Spleen (tissue), 11 donors: ENCODE measurements around the gene CRACR2A. TPM values are rescaled to one million over a fixed set of nuclear protein-coding genes. Genes with fewer than 3 reads are reported as not detected.

Experiments used
- DNase-seq: peaks from one replicate; pipeline ENCODE4 v3.0.0-alpha.2; 2020
- H3K27ac ChIP-seq, 8 donors: fragments of 200-600 bp; sonication (generic) in 7 of 8; 1 replicate in 4 of 8; 2 replicates in 4 of 8; pipeline versions ENCODE4 v1.5.0 to v1.8.0; 2016 to 2021; ENCODE audit warnings: inconsistent platforms in 4 of 8, mild to moderate bottlenecking in 4 of 8, moderate library complexity in 1 of 8
- H3K27me3 ChIP-seq, 7 donors: fragments of 200-600 bp; sonication (generic) in 6 of 7; replicated peaks in 1 of 7; 1 replicate in 4 of 7; 2 replicates in 3 of 7; pipeline versions ENCODE4 v1.5.0 to v1.8.0; 2016 to 2021; ENCODE audit warnings: inconsistent platforms in 3 of 7, mild to moderate bottlenecking in 1 of 7
- H3K36me3 ChIP-seq, 6 donors: fragments of 200-600 bp; sonication (generic) in 5 of 6; 1 replicate in 4 of 6; 2 replicates in 2 of 6; pipeline versions ENCODE4 v1.5.0 to v1.8.0; 2016 to 2021; ENCODE audit warnings: inconsistent platforms in 2 of 6
- H3K4me1 ChIP-seq, 6 donors: fragments of 200-600 bp; sonication (generic) in 5 of 6; 1 replicate in 3 of 6; 2 replicates in 3 of 6; pipeline versions ENCODE4 v1.5.0 to v1.8.0; 2016 to 2021; ENCODE audit warnings: inconsistent platforms in 3 of 6
- H3K4me3 ChIP-seq, 8 donors: fragments of 200-600 bp; sonication (generic) in 7 of 8; 1 replicate in 4 of 8; 2 replicates in 4 of 8; pipeline versions ENCODE4 v1.5.0 to v1.8.0; 2016 to 2021; ENCODE audit warnings: inconsistent platforms in 4 of 8, mild to moderate bottlenecking in 4 of 8, moderate library complexity in 2 of 8
- H3K9me3 ChIP-seq, 8 donors: fragments of 200-600 bp; sonication (generic) in 7 of 8; 1 replicate in 4 of 8; 2 replicates in 4 of 8; pipeline versions ENCODE4 v1.5.0 to v1.8.0; 2016 to 2021; ENCODE audit warnings: inconsistent platforms in 4 of 8
- POLR2A ChIP-seq, 3 donors: fragments of 450-650 bp; IDR thresholded peaks; one replicate each; pipeline ENCODE4 v1.5.1; 2017; ENCODE audit warnings: antibody characterized with exemption in 3 of 3, mild to moderate bottlenecking in 1 of 3
- POLR2AphosphoS5 ChIP-seq, 3 donors: sonication (generic); formaldehyde crosslinking; IDR thresholded peaks; one replicate each; pipeline ENCODE4 v1.5.1; 2017; ENCODE audit warnings: antibody characterized with exemption in 3 of 3
- WGBS, 5 donors: extraction: QIAGEN DNeasy Blood & Tissue Kit in 3 of 5; methylation state at CpG; one replicate each; pipeline versions ENCODE4 v1.1.5 to v1.1.7; 2013 to 2018; 5-methylcytosine and 5-hydroxymethylcytosine counted together
- intact Hi-C: fragments of 100-400 bp; cut with DNase I; formaldehyde crosslinking; loops from one replicate; pipeline ENCODE4 v1.15.0; 2023; ENCODE audit warnings: low total_unique reads
- polyA plus RNA-seq, 3 donors: library from polyadenylated mRNA; stranded (reverse); fragments of 200-250 nt; gene quantifications; one replicate each; pipeline ENCODE4 v1.2.1, GENCODE V29; 2013
- total RNA-seq, 7 donors: library from RNA; depleted of rRNA in 3 of 7; stranded (reverse); fragments of >200 nt in 3 of 7; fragmentation: NEBNext Ultra II Directional in 4 of 7; extraction: Animal tissue kit (Norgen Biotek cat#: 25700) in 4 of 7; gene quantifications; one replicate each; pipeline versions ENCODE4 v1.1.0 to v1.2.1, GENCODE V29; 2016 to 2021
- TF ChIP-seq, protein P1 (sequence below), 11 experiments: fragments of 200-600 bp in 7 of 11; fragments of 450-650 bp in 4 of 11; sonication (generic) in 4 of 11; IDR thresholded peaks in 8 of 11; conservative IDR thresholded peaks in 3 of 11; 1 replicate in 7 of 11; 2 replicates in 4 of 11; pipeline versions ENCODE4 v1.4.0 to v1.8.0; 2016 to 2021; ENCODE audit warnings: antibody characterized with exemption in 11 of 11, inconsistent platforms in 4 of 11, mild to moderate bottlenecking in 1 of 11
- donor health status: healthy with polysubstance abuse.
- donor health status: DM: no; HTN: no; CAD: no; lungs with moderate emphysema.
- donor health status: DM: no; HTN: no; CAD: no.
- donor health status: Bipolar disorder and iron deficiency.
- donor health status: healthy.
- donor health status: DM: no; HTN: no; CAD: no.
- donor health status: DM: yes; HTN: yes; CAD: no.

Gene CRACR2A
- total and polyA plus RNA-seq, 10 donors = 3.3 to 27.6 (median 21.1) TPM

DNA sequence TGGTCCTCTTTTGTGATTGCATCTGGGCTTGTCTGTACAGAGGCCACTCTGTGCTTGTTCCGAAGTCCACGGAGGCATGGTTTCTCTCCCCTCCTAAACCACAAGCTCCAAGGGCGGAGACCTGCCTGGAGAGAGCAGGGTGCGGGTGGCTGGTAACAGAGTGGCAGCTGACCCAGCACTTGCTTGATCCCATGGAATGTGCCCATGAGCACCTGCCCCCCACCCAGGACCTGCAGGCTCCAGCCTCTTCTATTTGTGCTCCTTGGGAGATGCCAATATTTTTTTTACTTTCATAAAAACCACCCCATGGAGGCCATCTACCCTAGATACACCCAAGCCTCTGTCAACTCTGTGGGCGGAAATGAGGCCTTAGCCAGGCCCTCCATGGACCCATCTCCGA is 157.2 kb downstream of the CRACR2A start:
- no peaks in the 10 kb centered on the region for H3K9me3 ChIP-seq
- no peak overlapping the region for H3K27ac ChIP-seq
- H3K36me3 ChIP-seq = no peaks in the 10 kb centered on the region
- H3K4me3 ChIP-seq = no peak overlapping the region
- TF ChIP-seq POLR2A (IDR thresholded peaks at IDR 0.05) = no peak
- TF ChIP-seq POLR2AphosphoS5 (IDR thresholded peaks at IDR 0.05) = no peak
- TF ChIP-seq, protein P1, sequence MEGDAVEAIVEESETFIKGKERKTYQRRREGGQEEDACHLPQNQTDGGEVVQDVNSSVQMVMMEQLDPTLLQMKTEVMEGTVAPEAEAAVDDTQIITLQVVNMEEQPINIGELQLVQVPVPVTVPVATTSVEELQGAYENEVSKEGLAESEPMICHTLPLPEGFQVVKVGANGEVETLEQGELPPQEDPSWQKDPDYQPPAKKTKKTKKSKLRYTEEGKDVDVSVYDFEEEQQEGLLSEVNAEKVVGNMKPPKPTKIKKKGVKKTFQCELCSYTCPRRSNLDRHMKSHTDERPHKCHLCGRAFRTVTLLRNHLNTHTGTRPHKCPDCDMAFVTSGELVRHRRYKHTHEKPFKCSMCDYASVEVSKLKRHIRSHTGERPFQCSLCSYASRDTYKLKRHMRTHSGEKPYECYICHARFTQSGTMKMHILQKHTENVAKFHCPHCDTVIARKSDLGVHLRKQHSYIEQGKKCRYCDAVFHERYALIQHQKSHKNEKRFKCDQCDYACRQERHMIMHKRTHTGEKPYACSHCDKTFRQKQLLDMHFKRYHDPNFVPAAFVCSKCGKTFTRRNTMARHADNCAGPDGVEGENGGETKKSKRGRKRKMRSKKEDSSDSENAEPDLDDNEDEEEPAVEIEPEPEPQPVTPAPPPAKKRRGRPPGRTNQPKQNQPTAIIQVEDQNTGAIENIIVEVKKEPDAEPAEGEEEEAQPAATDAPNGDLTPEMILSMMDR (IDR thresholded peaks at IDR 0.05 in 8 of 11, conservative IDR thresholded peaks at IDR 0.05 in 3 of 11) = no peak
- peak; percentile 38 for DNase-seq
- WGBS, 5 donors = 93 to 99% (median 94%) methylated on average over 6 of the region's 6 CpGs
- H3K4me1 ChIP-seq = no peaks in the 10 kb centered on the region
- intact Hi-C loops = no loop called here
- H3K27me3 ChIP-seq = peaks cover 0 to 1% (median 0%) of the 10 kb centered on the region in 7 donors

DNA sequence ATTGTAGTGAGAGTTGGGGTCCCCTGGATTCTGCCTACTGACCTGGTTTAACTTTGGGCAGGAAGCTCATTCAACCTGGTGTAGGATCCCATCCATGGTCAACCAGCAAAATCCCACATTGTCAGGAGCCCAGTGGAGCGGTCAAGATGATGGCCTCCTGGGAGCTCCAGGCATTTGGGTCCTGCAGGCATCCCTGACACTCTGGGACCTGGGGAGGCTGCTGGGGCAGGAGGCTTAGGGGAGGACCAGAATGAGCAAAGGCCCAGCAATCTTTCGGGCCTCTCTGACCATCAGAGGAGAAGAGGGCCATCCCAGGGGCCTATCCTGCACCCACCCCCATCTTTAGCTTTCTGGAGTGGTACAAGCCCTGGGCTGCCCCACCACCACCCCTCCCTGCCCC is 157.9 kb downstream of the CRACR2A start:
- no peaks in the 10 kb centered on the region for H3K4me1 ChIP-seq
- intact Hi-C loops = no loop called here
- WGBS, 5 donors = 83 to 100% (median 96%) methylated on average over 2 of the region's 2 CpGs
- H3K9me3 ChIP-seq = no peaks in the 10 kb centered on the region
- TF ChIP-seq, protein P1 (IDR thresholded peaks at IDR 0.05 in 8 of 11, conservative IDR thresholded peaks at IDR 0.05 in 3 of 11) = no peak
- TF ChIP-seq POLR2A (IDR thresholded peaks at IDR 0.05) = no peak
- TF ChIP-seq POLR2AphosphoS5 (IDR thresholded peaks at IDR 0.05) = no peak
- DNase-seq = peak; percentile 51
- no peaks in the 10 kb centered on the region for H3K27me3 ChIP-seq
- H3K36me3 ChIP-seq = no peaks in the 10 kb centered on the region
- H3K27ac ChIP-seq = no peak overlapping the region
- no peak overlapping the region for H3K4me3 ChIP-seq

DNA sequence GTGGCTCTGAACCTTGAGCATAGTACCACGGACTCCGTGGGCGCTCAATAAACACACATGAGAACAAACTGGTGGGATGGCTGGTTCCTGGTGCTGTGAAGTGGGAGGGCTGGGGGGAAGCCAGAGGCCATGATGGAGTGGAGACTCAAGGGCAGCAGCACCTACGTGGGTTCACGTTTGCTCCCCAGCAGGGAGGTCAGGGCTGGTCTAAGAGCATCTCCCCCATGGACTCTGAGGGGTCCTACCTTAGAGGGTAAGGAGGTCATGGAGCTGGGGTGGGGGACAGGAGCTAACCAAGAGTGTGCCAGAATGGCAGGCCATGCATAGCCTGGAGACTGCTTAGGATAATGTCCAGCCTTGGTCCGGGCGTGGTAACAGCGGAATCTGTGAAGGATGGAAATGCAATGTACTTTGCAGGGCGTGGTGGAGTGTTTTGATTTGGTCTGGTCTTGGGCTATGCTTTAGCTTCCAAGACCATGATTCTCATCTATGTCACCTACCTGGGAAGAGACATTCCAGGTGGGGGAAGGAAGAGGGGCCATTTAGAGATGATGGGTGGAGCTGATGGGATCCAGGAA is 158.9 kb downstream of the CRACR2A start:
- WGBS, 5 donors = 86 to 92% (median 90%) methylated on average over 9 of the region's 9 CpGs
- DNase-seq = peak; percentile 58
- Histone ChIP-seq H3K36me3 (no peaks in the 10 kb centered on the region), H3K27ac (no peak overlapping the region), H3K9me3 (no peaks in the 10 kb centered on the region), H3K27me3 (no peaks in the 10 kb centered on the region), H3K4me3 (no peak overlapping the region), H3K4me1 (no peaks in the 10 kb centered on the region)
- intact Hi-C loops = no loop called here
- TF ChIP-seq, protein P1 (IDR thresholded peaks at IDR 0.05 in 8 of 11, conservative IDR thresholded peaks at IDR 0.05 in 3 of 11) = no peak
- TF ChIP-seq POLR2A (IDR thresholded peaks at IDR 0.05) (no peak), POLR2AphosphoS5 (IDR thresholded peaks at IDR 0.05) (no peak)

DNA sequence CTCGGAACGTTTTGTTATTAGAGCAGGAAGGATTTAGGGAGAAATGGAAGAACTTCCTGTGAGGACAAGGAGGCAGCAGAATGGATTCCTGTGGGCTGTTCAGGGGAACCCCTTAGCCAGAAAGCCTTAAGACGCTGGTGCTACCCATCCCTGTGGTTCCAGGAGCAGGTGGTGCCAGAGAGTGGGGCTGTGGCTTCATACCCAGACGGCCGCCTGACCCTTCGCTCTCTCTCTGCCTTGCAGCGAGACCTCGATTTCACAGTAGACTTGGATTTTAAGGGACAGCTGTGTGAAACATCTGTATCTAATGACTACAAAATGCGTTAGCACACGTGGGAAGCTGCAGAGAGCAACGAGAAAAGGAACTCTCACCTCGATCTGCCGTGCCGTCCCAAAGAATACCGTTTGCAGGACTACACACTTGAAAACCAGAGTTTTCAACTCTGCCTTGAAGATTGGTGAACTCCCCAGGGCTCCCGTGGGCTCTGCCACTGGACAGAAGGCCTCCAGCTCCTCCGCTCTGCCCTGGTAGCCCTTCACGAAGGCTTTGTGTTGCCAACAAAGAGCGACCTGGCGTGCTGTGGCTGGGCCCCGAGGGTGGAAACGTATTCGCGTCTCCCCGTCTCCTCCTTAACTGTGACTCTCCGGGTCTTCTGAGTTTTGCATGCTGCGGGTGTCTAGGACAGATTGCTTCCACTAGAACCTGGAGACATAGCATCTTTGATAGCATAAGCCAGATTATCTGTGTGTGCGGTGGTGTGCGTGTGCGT is 159.9 kb downstream of the CRACR2A start:
- peak; percentile 51 for DNase-seq

More for the DNA sequence above, 159.9 kb downstream of the CRACR2A start:
- H3K4me1 ChIP-seq = no peaks in the 10 kb centered on the region
- no peaks in the 10 kb centered on the region for H3K9me3 ChIP-seq
- intact Hi-C loops = no loop called here
- no peak overlapping the region for H3K4me3 ChIP-seq
- H3K27ac ChIP-seq = no peak overlapping the region
- peaks cover 0 to 8% (median 0%) of the 10 kb centered on the region in 7 donors for H3K27me3 ChIP-seq
- TF ChIP-seq POLR2AphosphoS5 (IDR thresholded peaks at IDR 0.05) (no peak), POLR2A (IDR thresholded peaks at IDR 0.05) (no peak)
- TF ChIP-seq, protein P1 (IDR thresholded peaks at IDR 0.05 in 8 of 11, conservative IDR thresholded peaks at IDR 0.05 in 3 of 11) = no peak
- 84 to 91% (median 88%) methylated on average over 30 of the region's 30 CpGs for WGBS, 5 donors
- H3K36me3 ChIP-seq = no peaks in the 10 kb centered on the region
